Muscle of arm (tissue), 12 donors: ENCODE data around the gene MAPK8IP2. TPM values are rescaled to one million over a fixed set of nuclear protein-coding genes. Genes with fewer than 3 reads are reported as not detected.
"Not testable (repeated sequence)": the region's sequence is repeated elsewhere in the genome, so short reads cannot be mapped to it uniquely, and the experiment has no call there.

Experiments used
- DNase-seq: peaks from one replicate; pipeline ENCODE4 v3.0.0-alpha.2; 2013
- polyA plus RNA-seq, 12 donors: library from polyadenylated mRNA; unstranded; fragments of 120-200 nt; gene quantifications; one replicate each; pipeline ENCODE4 v1.2.1, GENCODE V29; 2013; ENCODE audit not compliant: insufficient read length in 12 of 12

The MAPK8IP2 gene
- polyA plus RNA-seq, 12 donors = 0.11 to 3.1 (median 0.43) TPM; not detected in 1

DNA sequence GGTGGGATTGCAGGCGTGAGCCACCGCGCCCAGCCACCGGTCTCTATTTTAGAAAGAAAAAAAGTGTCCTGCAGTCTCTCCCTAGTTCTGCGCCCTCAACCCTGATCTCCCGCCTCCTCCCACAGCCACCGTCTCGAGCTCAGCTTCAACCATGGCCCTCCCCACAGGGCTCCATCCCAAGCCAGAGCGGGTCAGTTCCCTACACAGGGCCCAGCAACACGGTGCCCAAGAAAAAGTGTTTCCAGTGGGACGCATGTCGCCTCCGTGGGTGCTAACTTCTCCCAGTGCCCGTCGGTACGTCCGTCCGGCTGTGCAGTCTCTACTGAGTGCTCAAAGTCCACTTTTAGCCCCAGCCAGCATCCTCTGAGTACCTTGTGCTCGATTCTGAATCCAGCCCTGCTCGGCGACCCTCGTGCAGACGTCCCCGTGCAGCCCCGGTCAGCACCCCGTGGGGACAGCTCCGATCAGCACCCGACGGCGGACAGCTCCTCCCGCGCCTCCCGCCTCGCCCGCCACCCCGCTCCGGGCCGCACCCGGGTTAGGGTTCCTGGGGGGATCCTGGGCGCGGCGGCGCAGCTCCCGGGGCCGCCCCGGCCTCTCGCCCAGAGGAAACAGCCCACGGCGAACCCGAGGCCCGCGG lies 657 bp upstream of the MAPK8IP2 start:
- DNase-seq = peak; percentile 61

DNA sequence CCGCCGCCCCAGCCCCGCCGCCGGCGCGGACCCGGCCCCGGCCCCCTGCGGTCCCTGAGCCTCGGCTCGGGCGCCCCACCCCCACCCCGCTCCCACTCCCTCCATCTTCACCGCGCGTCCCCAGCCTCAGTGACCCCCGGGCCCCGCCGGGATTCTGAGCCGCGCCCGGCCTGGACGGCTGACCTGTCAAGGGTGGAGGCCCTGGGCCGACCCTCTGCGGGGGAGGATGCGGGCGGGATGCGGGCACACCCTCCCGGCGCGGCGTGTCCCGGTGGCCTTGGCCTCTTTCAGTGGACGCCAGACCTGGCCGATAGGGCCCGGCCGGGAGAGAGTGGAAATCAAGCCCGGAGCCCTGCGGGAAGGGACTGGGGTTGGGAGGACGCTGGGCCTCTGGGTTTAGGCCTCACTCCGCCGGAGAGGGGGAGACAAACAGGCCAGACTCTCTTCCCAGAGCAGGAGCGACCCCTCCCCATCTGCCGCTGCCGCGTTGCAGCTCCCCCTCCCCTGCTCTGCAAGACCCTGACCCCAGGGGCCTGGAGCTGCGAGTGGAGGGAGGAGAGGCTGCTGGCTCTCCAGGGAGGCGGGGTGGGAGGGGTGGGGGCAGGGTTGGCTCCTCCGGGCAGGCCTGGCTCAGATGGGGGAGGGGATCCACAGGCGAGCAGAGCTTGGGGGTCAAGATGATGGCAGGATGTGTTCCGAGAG lies 525 bp downstream of the MAPK8IP2 start:
- no peak for DNase-seq

DNA sequence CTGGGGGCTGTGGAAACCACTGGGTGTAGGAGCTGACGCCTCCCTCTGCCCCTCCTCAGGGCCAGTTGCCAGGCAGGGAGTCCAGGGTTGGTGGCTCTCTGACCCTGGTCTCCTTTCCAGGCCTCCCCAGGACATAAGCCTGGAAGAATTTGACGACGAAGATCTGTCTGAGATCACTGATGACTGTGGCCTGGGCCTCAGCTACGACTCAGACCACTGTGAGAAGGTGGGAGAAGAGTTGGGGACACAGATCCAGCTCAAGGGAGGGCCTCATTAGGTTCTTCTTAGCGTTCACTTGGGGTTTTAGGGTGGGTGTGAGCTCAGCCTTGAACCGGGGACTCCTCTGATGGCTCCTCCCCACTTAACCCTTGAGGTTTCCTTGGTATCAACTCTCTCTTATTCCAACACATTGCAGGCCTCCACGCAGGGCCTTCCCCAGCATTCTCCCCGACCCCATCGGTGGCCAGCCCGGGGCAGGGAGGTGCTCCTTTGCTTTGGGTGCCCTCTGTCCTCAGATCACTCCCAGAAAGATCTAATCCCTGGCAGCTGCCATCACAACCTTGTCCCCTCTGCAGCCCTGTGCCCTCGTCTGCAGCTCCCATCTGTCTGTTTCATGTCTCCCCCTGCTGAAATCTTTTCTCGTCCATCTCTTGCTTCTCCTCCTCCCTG lies 1.2 kb downstream of the MAPK8IP2 start:
- no peak for DNase-seq

DNA sequence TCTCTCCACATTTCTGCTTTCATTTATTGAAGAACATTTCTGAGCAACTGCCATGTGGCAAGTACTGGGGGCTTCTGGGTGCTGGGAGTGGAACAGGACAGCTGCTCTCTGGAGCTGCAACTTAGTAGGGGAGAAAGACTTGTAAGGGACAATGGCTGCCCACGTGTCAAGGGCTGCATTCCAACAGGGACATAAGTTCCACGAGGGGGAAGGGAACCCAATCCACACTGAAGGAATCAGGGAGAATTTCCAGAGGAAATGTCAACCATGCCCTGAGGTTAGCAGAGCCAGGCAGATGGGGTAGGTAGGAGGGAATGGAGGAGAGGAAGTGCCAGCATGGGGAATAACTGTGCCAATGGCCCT lies 1.7 kb downstream of the MAPK8IP2 start:
- DNase-seq = no peak

DNA sequence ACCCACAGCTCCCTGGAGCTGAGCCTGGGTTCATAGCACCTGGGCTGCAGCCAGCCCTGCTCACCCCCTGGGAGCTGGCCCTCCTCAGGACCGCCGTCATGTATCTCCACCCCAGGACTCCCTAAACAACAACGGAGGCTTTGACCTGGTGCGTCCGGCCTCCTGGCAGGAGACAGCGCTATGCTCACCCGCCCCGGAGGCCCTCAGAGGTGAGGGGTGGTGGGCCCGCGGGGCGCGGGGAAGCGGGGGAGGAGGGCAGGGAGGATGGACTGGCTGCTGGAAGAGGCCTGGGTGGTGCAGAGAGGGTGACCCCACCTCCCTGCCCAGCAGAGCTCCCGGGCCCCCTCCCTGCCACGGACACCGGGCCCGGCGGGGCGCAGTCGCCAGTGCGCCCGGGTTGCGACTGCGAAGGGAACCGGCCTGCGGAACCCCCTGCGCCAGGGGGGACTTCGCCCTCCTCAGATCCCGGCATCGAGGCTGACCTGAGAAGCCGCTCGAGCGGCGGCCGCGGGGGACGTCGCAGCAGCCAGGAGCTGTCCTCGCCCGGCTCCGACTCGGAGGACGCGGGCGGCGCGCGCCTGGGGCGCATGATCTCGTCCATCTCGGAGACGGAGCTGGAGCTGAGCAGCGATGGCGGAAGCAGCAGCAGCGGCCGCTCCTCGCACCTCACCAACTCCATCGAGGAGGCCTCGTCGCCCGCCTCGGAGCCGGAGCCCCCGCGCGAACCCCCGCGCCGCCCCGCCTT lies 3.1 kb downstream of the MAPK8IP2 start:
- no peak for DNase-seq

DNA sequence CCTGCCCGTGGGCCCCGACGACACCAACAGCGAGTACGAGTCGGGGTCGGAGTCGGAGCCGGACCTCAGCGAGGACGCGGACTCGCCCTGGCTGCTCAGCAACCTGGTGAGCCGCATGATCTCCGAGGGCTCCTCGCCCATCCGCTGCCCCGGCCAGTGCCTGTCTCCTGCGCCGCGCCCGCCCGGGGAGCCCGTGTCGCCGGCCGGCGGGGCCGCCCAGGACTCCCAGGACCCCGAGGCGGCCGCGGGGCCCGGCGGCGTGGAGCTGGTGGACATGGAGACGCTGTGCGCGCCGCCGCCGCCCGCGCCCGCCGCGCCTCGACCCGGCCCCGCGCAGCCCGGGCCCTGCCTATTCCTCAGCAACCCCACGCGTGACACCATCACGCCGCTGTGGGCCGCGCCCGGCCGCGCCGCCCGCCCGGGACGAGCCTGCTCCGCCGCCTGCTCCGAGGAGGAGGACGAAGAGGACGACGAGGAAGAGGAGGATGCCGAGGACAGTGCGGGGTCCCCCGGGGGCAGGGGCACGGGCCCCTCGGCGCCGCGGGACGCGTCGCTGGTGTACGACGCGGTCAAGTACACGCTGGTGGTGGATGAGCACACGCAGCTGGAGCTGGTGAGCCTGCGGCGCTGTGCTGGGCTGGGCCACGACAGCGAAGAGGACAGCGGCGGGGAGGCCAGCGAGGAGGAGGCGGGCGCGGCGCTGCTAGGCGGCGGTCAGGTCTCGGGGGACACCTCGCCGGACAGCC lies 3.8 kb downstream of the MAPK8IP2 start:
- DNase-seq = no peak

DNA sequence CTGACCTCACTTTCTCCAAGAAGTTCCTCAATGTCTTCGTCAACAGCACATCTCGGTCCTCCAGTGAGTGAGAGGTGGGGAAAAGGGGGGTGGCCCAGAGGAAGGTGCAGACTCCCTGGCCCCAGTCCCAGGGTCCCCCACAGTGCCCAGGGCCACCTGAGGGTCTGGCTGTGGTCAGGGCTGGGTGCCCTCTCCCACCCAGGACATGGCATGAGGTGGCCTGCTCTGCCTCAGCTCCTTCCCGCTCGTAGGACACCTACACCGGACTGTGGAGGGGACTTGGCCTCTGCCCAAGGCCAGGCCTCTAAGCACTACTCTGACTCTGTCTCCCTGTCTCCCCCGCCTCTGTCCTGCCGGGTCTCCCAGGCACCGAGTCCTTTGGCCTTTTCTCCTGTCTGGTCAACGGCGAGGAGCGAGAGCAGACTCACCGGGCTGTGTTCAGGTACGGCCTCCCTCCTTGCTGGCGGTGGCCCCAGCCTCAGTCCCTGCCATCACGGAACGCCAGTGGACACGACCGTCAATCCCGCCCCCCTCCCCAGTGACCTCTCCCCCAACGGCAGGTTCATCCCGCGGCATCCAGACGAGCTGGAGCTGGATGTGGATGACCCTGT lies 4.5 kb downstream of the MAPK8IP2 start:
- DNase-seq = no peak

DNA sequence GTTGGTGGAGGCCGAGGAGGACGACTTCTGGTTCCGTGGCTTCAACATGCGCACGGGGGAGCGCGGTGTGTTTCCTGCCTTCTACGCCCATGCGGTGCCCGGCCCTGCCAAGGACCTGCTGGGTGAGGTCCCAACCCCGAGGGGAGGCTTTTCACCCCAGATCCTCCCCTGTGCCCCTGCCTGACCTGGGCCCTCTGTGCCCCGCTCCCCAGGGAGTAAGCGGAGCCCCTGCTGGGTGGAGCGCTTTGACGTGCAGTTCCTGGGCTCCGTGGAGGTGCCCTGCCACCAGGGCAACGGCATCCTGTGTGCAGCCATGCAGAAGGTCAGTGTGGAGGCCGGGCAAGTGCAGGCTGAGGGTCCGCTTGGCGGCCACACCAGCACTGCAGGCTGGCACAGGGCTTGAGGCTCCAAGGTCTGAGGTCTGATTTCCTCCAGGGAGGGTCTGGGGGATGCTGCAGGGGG lies 5.1 kb downstream of the MAPK8IP2 start:
- DNase-seq = no peak

DNA sequence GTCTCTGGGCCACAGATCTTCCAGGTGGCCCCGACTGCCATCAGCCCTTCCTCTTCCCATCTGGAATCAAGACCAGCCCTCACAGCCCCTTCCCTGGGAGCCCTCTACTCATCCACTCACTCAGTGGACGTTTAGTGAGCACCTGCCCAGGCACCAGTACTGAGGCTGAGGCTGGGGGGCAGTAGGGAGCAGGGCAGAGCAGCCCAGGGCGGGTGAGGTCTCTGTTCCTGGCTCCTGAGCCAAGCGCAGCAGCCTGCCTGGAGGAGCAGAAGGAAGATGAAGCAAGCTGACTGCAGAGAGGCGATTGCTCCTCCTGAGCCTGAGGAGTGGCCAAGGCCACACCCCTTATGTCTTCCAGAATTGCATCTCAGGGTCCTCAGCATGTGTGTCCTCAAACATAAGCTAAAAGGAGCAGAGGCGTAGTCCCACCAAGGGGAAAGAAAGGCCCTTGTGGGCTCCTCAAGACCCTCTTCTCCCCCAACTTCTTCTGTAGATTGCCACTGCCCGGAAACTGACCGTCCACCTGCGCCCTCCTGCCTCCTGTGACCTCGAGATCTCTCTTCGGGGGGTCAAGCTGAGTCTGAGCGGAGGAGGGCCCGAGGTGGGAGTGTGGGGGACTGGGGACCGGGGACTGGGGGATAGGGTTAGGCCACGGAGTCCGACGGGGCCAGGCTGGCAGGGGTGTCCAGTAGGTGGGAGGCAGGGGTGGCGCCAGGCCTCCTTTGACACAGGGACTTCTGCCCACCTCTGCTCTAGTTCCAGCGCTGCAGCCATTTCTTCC lies 5.8 kb downstream of the MAPK8IP2 start:
- DNase-seq = no peak

DNA sequence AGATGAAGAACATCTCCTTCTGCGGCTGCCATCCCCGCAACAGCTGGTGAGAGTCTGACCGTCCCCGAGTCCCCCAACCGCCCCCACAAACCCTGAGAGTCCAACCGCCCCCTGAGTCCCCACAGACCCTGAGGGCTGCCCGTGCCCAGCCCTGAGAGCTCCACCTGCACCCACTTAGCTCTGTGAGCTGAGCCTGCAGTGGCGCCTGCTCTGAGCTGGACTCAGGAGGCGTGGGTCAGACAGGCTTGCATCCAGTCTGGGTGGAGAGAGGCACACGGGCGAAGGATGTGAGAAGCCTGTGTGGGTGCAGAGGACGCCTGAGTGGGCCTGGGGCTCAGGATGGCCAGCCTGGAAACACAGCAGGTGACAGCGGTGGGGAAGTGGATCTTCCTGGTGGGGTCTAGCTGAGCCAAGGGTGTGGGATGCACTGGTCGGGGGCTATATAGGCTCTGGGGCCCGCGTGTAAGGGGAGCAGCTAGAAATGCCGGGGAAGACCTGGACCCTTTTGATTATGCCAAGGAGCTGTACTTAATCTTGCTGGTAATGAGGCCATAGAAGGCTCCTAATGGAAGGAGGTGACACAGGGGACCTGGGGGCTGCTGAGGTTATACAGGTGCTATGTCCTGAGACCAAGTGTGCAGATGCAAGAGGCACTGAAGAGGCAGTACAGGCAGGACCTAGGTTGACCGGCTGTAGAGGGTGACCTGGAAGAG lies 6.5 kb downstream of the MAPK8IP2 start:
- DNase-seq = no peak

DNA sequence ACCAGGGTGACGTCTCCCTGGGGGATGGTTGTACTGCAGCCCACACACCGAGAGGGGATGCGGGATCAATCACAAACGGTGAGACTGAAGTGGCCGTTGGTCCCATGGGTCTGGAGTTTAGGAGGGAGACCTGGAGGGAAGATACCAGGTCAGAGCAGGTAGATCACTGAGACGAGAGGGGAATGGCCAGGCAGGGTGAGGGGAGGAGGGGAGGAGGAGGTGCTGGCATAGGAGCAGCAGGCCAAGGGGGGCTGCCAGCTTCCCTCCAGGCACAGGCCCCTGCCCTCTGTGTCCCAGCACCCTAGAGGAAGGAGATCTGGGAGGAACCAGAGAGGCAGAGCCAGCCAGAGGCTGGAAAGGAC lies 7.0 kb downstream of the MAPK8IP2 start:
- no peak for DNase-seq

DNA sequence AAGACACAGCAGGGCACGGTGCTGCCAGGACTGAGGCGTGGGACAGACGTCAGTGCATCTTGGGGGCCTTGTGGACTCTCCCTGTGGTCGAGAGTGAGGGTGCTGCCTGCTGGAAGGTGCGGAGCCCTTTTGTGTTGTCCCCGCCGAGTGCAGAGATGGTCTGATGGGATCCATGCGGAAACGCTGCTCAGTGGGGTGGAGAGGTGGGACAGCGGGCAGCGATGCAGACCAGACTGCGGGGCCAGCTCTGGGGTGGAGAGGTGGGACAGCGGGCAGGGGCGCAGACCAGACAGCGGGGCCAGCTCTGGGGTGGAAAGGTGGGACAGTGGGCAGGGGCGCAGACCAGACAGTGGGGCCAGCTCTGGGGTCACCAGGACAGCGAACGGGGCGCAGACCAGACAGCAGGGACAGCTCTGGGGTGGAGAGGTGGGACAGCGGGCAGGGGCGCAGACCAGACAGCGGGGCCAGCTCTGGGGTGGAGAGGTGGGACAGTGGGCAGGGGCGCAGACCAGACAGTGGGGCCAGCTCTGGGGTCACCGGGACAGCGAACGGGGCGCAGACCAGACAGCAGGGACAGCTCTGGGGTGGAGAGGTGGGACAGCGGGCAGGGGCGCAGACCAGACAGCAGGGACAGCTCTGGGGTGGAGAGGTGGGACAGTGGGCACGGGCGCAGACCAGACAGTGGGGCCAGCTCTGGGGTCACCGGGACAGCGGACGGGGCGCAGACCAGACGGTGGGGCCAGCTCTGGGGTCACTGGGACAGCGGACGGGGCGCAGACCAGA lies 7.7 kb downstream of the MAPK8IP2 start:
- DNase-seq = not testable (repeated sequence)

DNA sequence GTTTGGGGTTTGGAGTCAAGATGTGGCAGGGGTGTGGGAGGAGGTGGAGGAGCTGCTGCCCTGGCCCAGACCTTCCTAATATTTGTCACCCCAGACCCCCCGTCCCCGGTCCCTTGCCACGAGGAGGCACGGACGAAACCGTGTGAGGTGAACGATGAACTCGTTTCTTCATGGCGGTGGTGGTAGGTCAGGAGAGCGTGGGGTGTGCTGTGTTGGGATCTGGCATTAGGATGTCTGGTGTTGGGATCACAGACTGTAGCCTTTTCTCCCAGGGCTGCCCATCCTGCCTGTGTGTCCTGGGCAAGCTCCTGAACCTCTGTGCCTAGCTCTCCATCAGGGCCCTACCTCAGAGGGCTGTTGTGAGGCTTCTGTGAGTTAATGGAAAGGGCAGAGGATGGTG lies 8.4 kb downstream of the MAPK8IP2 start:
- DNase-seq = no peak

DNA sequence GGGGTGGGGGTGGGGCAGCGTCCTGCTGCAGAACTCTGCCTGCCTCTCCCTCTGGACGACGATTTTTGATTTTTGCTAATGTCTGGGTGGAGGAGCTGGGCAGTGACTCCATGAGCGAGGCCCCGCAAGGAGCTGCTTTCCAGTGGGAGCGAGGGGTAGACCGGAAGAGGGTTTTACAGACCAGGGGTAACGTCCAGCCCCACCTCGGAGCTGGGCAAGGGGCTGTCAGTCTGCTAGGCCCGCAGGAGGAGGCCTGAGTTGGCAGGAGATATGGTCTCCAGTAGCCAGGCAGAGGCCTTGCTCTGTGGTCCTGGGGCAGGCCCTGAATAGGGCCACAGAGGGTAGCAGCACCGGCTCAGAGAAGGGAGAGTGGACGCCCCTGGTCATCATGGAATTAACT lies 9.0 kb downstream of the MAPK8IP2 start:
- DNase-seq = no peak

DNA sequence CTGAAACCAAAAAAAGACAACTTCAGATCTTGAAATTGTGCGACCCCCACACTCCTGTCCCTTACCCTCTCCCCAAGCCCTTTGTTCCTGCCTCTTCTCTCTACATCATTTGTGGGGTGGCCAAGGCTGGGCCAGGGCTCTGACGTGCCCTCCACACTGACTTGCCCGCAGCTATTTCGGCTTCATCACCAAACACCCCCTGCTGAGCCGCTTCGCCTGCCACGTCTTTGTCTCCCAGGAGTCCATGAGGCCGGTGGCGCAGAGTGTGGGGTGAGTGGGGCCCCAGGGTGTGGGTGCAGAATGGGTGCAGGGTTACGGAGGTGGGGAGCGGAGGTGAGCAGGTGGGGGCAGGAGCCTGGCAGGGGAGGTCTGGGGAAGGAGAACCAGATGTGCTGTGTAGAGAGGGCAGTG lies 9.5 kb downstream of the MAPK8IP2 start:
- DNase-seq = no peak

DNA sequence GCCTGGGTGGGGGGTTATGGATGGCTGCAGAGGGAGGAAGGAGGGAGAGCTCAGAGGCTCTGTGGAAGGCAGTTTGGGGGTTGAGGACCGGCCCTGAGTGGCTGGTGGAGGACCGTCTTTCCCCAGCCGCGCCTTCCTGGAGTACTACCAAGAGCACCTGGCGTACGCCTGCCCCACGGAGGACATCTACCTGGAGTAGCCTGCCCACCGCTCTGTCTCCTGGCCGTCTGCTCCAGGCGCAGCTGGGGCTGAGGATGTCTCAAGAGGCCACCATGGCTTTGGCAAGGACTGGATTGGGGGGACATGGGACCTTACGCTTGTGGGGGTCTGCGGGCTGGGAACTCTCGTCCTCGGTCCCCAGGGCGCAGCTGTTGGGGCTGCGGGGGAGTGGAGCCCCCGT lies 10.0 kb downstream of the MAPK8IP2 start:
- no peak for DNase-seq

DNA sequence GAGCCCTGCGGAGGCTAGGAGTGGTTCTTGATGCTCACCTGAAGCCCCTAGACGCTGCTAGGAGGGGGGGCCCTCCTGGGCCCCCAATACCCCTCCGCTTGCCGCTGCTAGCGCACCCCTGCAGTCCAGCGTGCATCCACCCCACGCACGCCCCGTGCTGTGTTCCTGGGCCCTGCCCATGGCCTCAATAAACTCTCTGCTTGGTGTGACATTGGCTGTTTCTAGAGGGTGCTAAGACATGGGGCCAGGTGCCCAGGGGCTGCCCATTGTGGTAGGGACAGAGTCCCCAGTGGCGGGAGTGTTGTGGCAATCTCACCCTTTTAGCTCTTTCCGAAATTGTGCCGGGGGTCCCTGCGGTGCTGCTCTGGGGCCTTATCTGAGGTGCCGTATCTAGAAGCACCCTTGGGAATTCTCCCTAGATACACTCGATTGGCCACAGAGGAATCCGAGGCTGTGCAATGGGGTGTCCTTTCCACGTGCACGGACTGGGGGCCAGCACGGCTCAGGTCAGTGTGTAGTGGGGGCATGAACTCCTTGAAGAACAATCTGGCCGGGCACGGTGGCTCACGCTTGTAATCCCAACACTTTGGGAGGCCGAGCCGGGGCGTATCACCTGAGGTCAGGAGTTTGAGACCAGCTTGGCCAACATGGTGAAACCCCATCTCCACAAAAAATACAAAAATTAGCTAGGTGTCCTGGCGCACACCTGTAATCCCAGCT lies 10.9 kb downstream of the MAPK8IP2 start:
- no peak for DNase-seq

DNA sequence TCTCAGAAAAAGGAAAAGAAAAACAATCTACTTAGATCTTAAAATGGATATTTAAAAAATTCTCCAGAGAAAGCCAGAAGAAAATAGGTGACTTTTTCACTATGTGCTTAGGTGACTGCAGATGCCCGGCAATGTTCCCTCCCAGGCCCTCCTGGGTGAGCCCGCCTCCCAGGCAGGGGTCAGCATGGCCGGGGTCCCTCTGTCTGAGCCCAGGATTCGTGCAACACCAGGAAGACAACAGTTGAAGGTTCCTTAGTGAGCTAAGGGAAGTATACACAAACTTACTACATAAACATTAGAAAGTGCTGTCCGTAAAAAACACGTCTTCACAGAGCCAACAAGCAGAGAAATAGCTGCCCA lies 11.6 kb downstream of the MAPK8IP2 start:
- no peak for DNase-seq
